Aorta (tissue), 5 donors: ENCODE measurements around the gene CGGBP1. TPM values are rescaled to one million over a fixed set of nuclear protein-coding genes. Genes with fewer than 3 reads are reported as not detected.
"Not testable (repeated sequence)": the region's sequence is repeated elsewhere in the genome, so short reads cannot be mapped to it uniquely, and the experiment has no call there.

Source experiments
- ATAC-seq: fragments of 200-7000 bp; cut with Tn5 transposase; one replicate; pipeline ENCODE4 v1.9.1; 2022; ENCODE audit warnings: moderate library complexity; ENCODE audit not compliant: low FRiP score
- DNase-seq, 2 donors: peaks; one replicate each; pipeline ENCODE4 v3.0.0-alpha.2; 2020
- H3K27ac ChIP-seq, 2 donors: one replicate each; pipeline ENCODE4 v1.5.1; 2013; ENCODE audit warnings: low read length in 2 of 2, mild to moderate bottlenecking in 2 of 2, moderate library complexity in 2 of 2, control low read depth in 1 of 2, inconsistent platforms in 1 of 2, low read depth in 1 of 2
- H3K27me3 ChIP-seq, 2 donors: one replicate each; pipeline ENCODE4 v1.6.1; 2013; ENCODE audit warnings: control low read depth in 1 of 2, low read length in 1 of 2, mild to moderate bottlenecking in 1 of 2, moderate library complexity in 1 of 2; ENCODE audit not compliant: insufficient read depth in 2 of 2, control insufficient read depth in 1 of 2
- H3K36me3 ChIP-seq, 2 donors: one replicate each; pipeline ENCODE4 v1.6.1; 2013; ENCODE audit warnings: control low read depth in 1 of 2, low read length in 1 of 2, mild to moderate bottlenecking in 1 of 2; ENCODE audit not compliant: insufficient read depth in 2 of 2, control insufficient read depth in 1 of 2
- H3K4me1 ChIP-seq, 2 donors: one replicate each; pipeline ENCODE4 v1.6.1; 2013; ENCODE audit warnings: low read length in 2 of 2, control low read depth in 1 of 2, mild to moderate bottlenecking in 1 of 2, moderate library complexity in 1 of 2; ENCODE audit not compliant: insufficient read depth in 2 of 2, control insufficient read depth in 1 of 2
- H3K4me3 ChIP-seq, 2 donors: one replicate each; pipeline ENCODE4 v1.5.1; 2013; ENCODE audit warnings: low read length in 2 of 2, control low read depth in 1 of 2, mild to moderate bottlenecking in 1 of 2
- H3K9me3 ChIP-seq: one replicate; pipeline ENCODE4 v1.6.1; 2013; ENCODE audit warnings: mild to moderate bottlenecking, low read length; ENCODE audit not compliant: control insufficient read depth
- WGBS, 2 donors: extraction: QIAGEN DNeasy Blood & Tissue Kit; methylation state at CpG; one replicate each; pipeline ENCODE4 v1.1.7; 2013; 5-methylcytosine and 5-hydroxymethylcytosine counted together
- intact Hi-C, 2 donors: fragments of 100-400 bp; cut with DNase I; formaldehyde crosslinking; loops; one replicate each; pipeline versions ENCODE4 v1.14.2 to v1.15.0; 2022
- polyA plus RNA-seq, 2 donors: library from polyadenylated mRNA; stranded (reverse); fragments of 200-250 nt; gene quantifications; one replicate each; pipeline ENCODE4 v1.2.3, GENCODE V29; 2013
- total RNA-seq, 2 donors: library from RNA; stranded (reverse); fragmentation: NEBNext Ultra II Directional; extraction: Animal tissue kit (Norgen Biotek cat#: 25700); gene quantifications; one replicate each; pipeline ENCODE4 v1.2.1, GENCODE V29; 2021
- donor health status: healthy with polysubstance abuse.
- donor health status: Bipolar disorder and iron deficiency.
- donor health status: DM: no; HTN: no; CAD: no.
- donor health status: DM: no; HTN: no; CAD: no.
- donor health status: DM: yes; HTN: yes; CAD: no.

The CGGBP1 gene
- total and polyA plus RNA-seq, 4 donors: 41.3 to 73.6 (median 59.5) TPM

GRCh38 chr3:88032245-88032644, 26.6 kb downstream of the CGGBP1 start:
- peak overlapping the region; percentile 58 to 79 for H3K4me3 ChIP-seq
- H3K4me1 ChIP-seq: peaks cover 1 to 2% of the 10 kb centered on the region in 2 donors
- DNase-seq (no peak), ATAC-seq (no peak)
- 13 to 16% methylated on average over 2 of the region's 2 CpGs for WGBS, 2 donors
- no peaks in the 10 kb centered on the region for H3K27me3 ChIP-seq
- H3K27ac ChIP-seq: peak overlapping the region in 1 of 2 donors; percentile 70
- no peaks in the 10 kb centered on the region for H3K9me3 ChIP-seq
- intact Hi-C loops: no loop called here
- no peaks in the 10 kb centered on the region for H3K36me3 ChIP-seq

DNA sequence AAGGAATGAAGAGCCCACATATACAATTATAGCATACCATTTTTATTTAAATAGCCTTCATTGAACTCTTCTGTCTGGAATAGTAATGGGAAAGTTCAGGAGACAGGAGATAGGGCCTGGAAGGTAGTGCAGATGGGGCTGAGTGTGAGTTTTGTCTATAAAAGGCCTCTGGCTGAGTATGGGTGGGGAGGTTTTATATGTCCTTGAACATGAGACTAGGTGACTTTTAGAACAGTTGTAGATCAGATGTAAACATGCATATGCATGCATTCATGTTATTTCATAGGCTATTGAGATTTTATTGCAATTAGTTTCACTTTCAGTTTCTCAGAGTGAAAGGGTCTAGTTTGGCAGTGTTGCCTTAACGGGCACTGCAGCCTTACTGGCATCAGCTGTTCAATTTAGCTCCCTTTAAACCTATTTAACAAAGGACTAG, 27.1 kb downstream of the CGGBP1 start:
- ATAC-seq (peak; percentile 61), DNase-seq (no peak)
- H3K27ac ChIP-seq: peak overlapping the region; percentile 70 to 71
- H3K36me3 ChIP-seq: no peaks in the 10 kb centered on the region
- H3K4me3 ChIP-seq: peak overlapping the region; percentile 58 to 79
- WGBS, 2 donors: 0% methylated on average over 1 of the region's 1 CpG
- intact Hi-C loops: no loop called here
- H3K27me3 ChIP-seq: no peaks in the 10 kb centered on the region
- H3K4me1 ChIP-seq: peaks cover 1 to 2% of the 10 kb centered on the region in 2 donors
- H3K9me3 ChIP-seq: peaks cover 2% of the 10 kb centered on the region

- Histone ChIP-seq H3K9me3 (peaks cover 5% of the 10 kb centered on the region), H3K27me3 (no peaks in the 10 kb centered on the region), H3K4me3 (no peak overlapping the region), H3K36me3 (no peaks in the 10 kb centered on the region), H3K4me1 (peaks cover 1 to 2% of the 10 kb centered on the region in 2 donors), H3K27ac (no peak overlapping the region)
- intact Hi-C loops: no loop called here
- ATAC-seq (no peak), DNase-seq (no peak)
- 78 to 85% methylated on average over 3 of the region's 3 CpGs for WGBS, 2 donors
Measured at GRCh38 chr3:88030210-88030609, 28.6 kb downstream of the CGGBP1 start.

DNA sequence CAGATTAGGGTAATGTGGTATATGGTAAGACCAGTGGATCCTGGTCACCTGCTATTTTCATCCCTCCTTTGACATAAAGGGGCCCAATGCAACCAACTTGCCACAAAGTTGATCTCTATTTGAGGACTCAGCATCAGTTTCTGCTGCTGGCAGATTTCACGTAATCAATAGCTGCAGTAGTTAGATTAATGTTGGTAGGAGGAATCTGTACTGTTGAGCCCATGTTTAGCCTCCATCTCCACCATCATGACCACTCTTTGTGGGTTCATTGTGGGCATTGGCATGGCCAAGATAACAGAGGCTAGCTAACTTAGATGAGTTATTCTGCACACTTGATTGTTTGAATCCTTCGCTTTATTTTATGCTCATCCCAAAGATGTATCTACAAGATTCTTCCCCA, 29.9 kb downstream of the CGGBP1 start:
- H3K4me3 ChIP-seq: no peak overlapping the region
- intact Hi-C loops: no loop called here
- WGBS, 2 donors: 98% methylated on average over 2 of the region's 2 CpGs
- ATAC-seq: no peak
- H3K4me1 ChIP-seq: peaks cover 1 to 2% of the 10 kb centered on the region in 2 donors
- no peaks in the 10 kb centered on the region for H3K27me3 ChIP-seq
- H3K9me3 ChIP-seq: peaks cover 5% of the 10 kb centered on the region
- no peaks in the 10 kb centered on the region for H3K36me3 ChIP-seq
- H3K27ac ChIP-seq: no peak overlapping the region
- no peak for DNase-seq

- no peaks in the 10 kb centered on the region for H3K27me3 ChIP-seq
- intact Hi-C loops: no loop called here
- ATAC-seq (no peak), DNase-seq (no peak)
- no peak overlapping the region for H3K4me3 ChIP-seq
- H3K27ac ChIP-seq: no peak overlapping the region
- no peaks in the 10 kb centered on the region for H3K36me3 ChIP-seq
- H3K9me3 ChIP-seq: peaks cover 5% of the 10 kb centered on the region
- 69 to 77% methylated on average over 4 of the region's 4 CpGs for WGBS, 2 donors
- H3K4me1 ChIP-seq: no peaks in the 10 kb centered on the region
Measured at GRCh38 chr3:88025001-88025552, 33.7 kb downstream of the CGGBP1 start.

- DNase-seq (no peak), ATAC-seq (no peak)
- H3K27me3 ChIP-seq: no peaks in the 10 kb centered on the region
- WGBS, 2 donors: 68 to 73% methylated on average over 2 of the region's 2 CpGs
- H3K27ac ChIP-seq: no peak overlapping the region
- no peak overlapping the region for H3K4me3 ChIP-seq
- intact Hi-C loops: no loop called here
- H3K4me1 ChIP-seq: no peaks in the 10 kb centered on the region
- no peaks in the 10 kb centered on the region for H3K36me3 ChIP-seq
- H3K9me3 ChIP-seq: no peaks in the 10 kb centered on the region
Measured at GRCh38 chr3:88019024-88019423, 39.8 kb downstream of the CGGBP1 start.

- H3K27ac ChIP-seq, DNase-seq, ATAC-seq, H3K4me1 ChIP-seq, H3K36me3 ChIP-seq, H3K4me3 ChIP-seq, H3K27me3 ChIP-seq, H3K9me3 ChIP-seq, intact Hi-C loops: not testable (repeated sequence)
- WGBS, 2 donors: 96 to 97% methylated on average over 22 to 35 of the region's 35 CpGs
Measured at GRCh38 chr3:88015656-88016055, 43.1 kb downstream of the CGGBP1 start.

DNA sequence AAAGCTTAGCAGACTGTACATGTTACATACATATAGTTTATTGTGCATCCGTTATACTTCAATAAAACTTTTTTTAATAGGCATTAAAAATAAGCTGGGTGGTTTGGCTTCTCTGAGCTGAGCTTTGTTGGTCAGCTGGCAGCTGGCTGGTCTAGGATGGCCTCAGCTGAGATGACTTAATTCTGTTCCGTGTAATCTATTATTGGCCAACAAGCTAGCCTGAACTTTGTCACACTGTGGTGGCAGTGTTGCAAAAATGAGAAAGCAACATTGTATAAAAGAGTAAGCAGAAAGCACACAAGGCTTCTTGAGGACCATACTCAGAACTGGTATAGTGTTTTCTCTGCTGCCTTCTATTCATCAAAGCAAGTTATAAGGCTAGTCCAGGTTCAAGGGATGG, 45.2 kb downstream of the CGGBP1 start:
- intact Hi-C loops: no loop called here
- no peak overlapping the region for H3K4me3 ChIP-seq
- DNase-seq: no peak
- no peaks in the 10 kb centered on the region for H3K9me3 ChIP-seq
- ATAC-seq: no peak
- H3K4me1 ChIP-seq: no peaks in the 10 kb centered on the region
- H3K36me3 ChIP-seq: no peaks in the 10 kb centered on the region
- 21 to 23% methylated on average over 2 of the region's 2 CpGs for WGBS, 2 donors
- no peaks in the 10 kb centered on the region for H3K27me3 ChIP-seq
- no peak overlapping the region for H3K27ac ChIP-seq

DNA sequence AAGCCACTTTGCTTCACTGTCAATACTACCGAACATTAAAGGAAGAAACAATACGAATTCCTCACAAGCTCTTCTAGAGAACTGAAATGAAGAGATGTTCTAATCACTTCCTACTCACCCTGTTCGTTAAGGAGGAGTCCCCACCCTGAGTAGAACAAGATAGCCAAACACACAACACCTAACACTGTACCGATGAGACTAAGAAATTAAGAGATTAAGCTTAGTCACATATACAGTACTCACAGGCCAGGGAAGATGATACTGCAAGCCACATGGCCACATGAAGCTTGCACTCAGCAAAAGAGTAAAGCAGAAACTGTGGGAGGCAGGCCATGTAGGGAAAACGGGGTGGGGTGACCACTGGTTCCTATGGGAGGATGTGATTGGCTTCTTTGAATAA, 48.0 kb downstream of the CGGBP1 start:
- no peaks in the 10 kb centered on the region for H3K27me3 ChIP-seq
- H3K36me3 ChIP-seq: no peaks in the 10 kb centered on the region
- DNase-seq (no peak), ATAC-seq (no peak)
- intact Hi-C loops: no loop called here
- WGBS, 2 donors: 93 to 97% methylated on average over 5 of the region's 5 CpGs
- H3K9me3 ChIP-seq: no peaks in the 10 kb centered on the region
- no peaks in the 10 kb centered on the region for H3K4me1 ChIP-seq
- H3K4me3 ChIP-seq: no peak overlapping the region
- H3K27ac ChIP-seq: no peak overlapping the region
